ENCODE results near the gene OPN4. TPM values are rescaled to one million over a fixed set of nuclear protein-coding genes. Genes with fewer than 3 reads are reported as not detected.
"Not testable (repeated sequence)": the region's sequence is repeated elsewhere in the genome, so short reads cannot be mapped to it uniquely, and the experiment has no call there.

OPN4 gene
- total RNA-seq, 1 donor from 2014 or later, result not detected

DNA sequence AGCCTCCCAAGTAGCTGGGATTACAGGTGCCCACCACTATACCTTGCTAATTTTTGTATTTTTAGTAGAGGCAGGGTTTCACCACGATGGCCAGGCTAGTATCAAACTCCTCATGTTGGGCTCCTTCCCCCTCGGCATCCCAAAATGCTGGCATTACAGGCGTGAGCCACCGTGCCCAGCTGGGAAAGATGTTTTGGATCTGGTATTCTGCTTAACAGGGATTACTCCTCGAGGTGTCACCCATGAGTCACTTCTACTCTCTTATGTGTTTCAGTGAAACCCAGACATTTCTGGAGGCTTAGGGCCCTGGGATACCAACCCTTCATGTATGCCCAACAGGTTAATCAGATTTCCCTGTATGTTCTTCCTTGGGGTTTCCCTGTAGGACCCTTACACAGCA is 11.8 kb upstream of the OPN4 start:
- TF ChIP-seq, protein P1, sequence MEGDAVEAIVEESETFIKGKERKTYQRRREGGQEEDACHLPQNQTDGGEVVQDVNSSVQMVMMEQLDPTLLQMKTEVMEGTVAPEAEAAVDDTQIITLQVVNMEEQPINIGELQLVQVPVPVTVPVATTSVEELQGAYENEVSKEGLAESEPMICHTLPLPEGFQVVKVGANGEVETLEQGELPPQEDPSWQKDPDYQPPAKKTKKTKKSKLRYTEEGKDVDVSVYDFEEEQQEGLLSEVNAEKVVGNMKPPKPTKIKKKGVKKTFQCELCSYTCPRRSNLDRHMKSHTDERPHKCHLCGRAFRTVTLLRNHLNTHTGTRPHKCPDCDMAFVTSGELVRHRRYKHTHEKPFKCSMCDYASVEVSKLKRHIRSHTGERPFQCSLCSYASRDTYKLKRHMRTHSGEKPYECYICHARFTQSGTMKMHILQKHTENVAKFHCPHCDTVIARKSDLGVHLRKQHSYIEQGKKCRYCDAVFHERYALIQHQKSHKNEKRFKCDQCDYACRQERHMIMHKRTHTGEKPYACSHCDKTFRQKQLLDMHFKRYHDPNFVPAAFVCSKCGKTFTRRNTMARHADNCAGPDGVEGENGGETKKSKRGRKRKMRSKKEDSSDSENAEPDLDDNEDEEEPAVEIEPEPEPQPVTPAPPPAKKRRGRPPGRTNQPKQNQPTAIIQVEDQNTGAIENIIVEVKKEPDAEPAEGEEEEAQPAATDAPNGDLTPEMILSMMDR (IDR thresholded peaks at IDR 0.05; ENCODE audit: unreplicated experiment), result no peak
- Mint-ChIP-seq H3K36me3 (ENCODE audit: insufficient read depth) (no peaks in the 10 kb centered on the region), H3K27ac (peak overlapping the region; percentile 49), H3K4me3 (ENCODE audit: low read depth) (no peak overlapping the region), H3K27me3 (no peaks in the 10 kb centered on the region), H3K4me1 (ENCODE audit: low read depth) (peaks cover 17% of the 10 kb centered on the region), H3K9me3 (ENCODE audit: low read depth) (no peaks in the 10 kb centered on the region)
- no peak for DNase-seq (ENCODE audit: low spot score, unreplicated experiment)

DNA sequence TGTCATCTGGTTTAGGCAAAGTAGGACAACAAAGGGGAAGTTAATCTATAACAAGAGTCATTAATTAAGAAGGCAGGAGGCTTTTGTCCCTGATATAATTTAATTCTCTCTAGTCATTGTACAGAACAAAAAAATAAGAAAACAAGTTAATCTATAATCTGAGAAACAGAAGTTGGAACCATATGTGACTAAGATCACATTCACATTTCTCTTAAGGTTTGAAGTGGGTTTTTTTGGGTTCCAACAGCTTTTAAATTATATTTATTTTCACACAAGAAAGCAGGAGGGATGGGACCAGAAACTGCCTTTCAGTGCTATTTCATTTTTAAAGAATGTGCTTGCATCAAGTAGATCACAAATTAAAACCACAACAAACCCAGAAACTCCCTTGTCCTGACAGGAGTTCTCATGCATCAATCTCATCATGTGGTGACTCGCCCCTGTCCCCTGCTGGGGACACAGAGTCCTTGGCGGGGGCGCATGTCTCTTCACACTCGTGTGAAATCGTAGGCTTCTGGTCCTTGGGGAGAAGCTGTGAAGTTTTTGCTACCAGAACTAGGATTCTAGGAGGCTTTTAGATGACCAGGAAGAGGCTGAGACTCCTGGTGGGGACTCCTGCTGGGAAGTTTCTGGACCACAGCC is 10.1 kb upstream of the OPN4 start:
- DNase-seq (ENCODE audit: low spot score, unreplicated experiment), result no peak
- Mint-ChIP-seq H3K27ac (no peak overlapping the region), H3K27me3 (no peaks in the 10 kb centered on the region), H3K36me3 (ENCODE audit: insufficient read depth) (no peaks in the 10 kb centered on the region), H3K4me1 (ENCODE audit: low read depth) (peaks cover 21% of the 10 kb centered on the region), H3K4me3 (ENCODE audit: low read depth) (no peak overlapping the region), H3K9me3 (ENCODE audit: low read depth) (no peaks in the 10 kb centered on the region)
- TF ChIP-seq, protein P1 (IDR thresholded peaks at IDR 0.05; ENCODE audit: unreplicated experiment), result peak; percentile 21

DNA sequence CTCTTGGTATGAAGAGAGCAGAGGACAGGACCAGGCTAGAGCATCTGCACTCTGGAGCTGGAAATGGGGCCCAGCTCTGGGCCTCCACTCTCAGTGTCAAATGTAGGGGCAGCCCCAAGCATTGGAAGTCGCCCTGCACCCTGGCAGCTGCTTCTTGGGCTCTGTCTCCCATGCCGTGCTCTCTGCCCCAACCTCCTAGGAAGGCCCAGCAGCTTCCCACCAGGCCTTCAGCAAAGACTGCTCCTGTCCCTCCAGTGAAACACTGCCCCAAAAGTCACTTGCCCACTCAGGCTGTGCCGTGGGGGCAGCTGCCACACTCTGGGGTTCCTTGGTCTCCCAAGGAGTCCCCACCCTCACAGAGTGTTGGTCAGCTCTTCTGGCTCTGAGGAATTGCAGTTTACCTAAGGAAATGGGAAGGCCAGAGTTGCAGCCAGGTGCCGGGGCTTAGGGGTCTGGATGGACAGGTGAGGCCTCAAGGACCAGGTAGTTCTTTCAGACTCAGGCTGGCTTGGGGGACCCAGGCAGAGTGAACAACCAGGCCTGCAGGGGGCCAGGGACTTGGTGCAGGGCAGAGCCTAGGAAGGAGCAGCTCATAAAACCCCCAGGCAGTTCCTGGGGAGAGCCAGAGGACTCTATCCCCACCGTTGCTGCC is 9.4 kb upstream of the OPN4 start:
- H3K27ac Mint-ChIP-seq, result no peak overlapping the region
- no peaks in the 10 kb centered on the region for H3K27me3 Mint-ChIP-seq
- no peaks in the 10 kb centered on the region for H3K36me3 Mint-ChIP-seq (ENCODE audit: insufficient read depth)
- TF ChIP-seq, protein P1 (IDR thresholded peaks at IDR 0.05; ENCODE audit: unreplicated experiment), result no peak
- DNase-seq (ENCODE audit: low spot score, unreplicated experiment), result no peak
- no peaks in the 10 kb centered on the region for H3K9me3 Mint-ChIP-seq (ENCODE audit: low read depth)
- H3K4me1 Mint-ChIP-seq (ENCODE audit: low read depth), result peaks cover 21% of the 10 kb centered on the region
- H3K4me3 Mint-ChIP-seq (ENCODE audit: low read depth), result no peak overlapping the region

DNA sequence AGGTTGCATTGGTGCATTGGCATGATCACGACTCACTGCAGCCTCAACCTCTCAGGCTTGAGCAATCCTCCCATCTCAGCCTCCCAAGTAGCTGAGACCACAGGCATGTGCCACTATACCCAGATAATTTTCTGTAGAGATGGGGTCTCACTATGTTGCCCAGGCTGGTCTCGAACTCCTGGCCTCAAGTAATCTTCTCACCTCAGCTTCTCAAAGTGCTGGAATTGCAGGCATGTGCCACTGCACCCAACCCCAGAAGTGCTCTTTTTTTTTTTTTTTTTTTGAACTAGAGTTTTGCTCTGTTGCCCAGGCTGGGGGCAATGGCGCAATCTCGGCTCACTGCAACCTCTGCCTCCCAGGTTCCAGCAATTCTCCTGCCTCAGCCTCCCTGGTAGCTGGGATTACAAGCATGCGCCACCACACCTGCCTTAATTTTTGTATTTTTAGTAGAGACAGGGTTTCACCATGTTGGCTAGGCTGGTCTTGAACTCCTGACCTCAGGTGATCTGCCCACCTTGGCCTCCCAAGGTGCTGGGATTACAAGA is 8.7 kb upstream of the OPN4 start:
- not testable (repeated sequence) for H3K36me3 Mint-ChIP-seq (ENCODE audit: insufficient read depth); H3K9me3 Mint-ChIP-seq (ENCODE audit: low read depth); H3K4me3 Mint-ChIP-seq (ENCODE audit: low read depth); H3K27ac Mint-ChIP-seq; DNase-seq (ENCODE audit: low spot score, unreplicated experiment); H3K27me3 Mint-ChIP-seq
- H3K4me1 Mint-ChIP-seq (ENCODE audit: low read depth), result peaks cover 21% of the 10 kb centered on the region

DNA sequence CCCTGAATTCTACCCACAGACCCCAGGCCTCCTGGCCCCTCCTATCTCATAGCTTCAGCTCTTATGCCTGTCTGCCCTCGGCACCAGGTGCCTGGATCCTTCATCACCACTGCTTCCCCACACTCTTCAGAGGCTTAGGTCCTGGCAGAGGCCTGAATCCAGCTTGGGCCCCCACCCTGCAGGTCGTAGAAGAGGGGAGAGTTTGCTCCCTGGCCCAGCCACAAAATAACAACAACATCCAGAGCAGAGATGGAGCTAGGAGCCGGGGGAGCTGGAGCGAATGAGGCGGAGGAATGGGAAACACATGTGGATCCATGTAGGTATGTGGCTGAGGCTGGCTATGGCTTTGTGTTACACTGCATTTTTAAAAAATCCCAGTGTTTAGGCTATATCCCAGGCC is 7.8 kb upstream of the OPN4 start:
- Mint-ChIP-seq H3K27me3 (peaks cover 5% of the 10 kb centered on the region), H3K9me3 (ENCODE audit: low read depth) (no peaks in the 10 kb centered on the region), H3K36me3 (ENCODE audit: insufficient read depth) (no peaks in the 10 kb centered on the region), H3K4me3 (ENCODE audit: low read depth) (no peak overlapping the region), H3K27ac (no peak overlapping the region), H3K4me1 (ENCODE audit: low read depth) (peaks cover 21% of the 10 kb centered on the region)
- TF ChIP-seq, protein P1 (IDR thresholded peaks at IDR 0.05; ENCODE audit: unreplicated experiment), result no peak
- no peak for DNase-seq (ENCODE audit: low spot score, unreplicated experiment)
